ENCODE measurements around the gene SLC46A1.
A peak's percentile ranks its signal among the peaks of the same experiment; 100 is the strongest.

Gene SLC46A1

DNA sequence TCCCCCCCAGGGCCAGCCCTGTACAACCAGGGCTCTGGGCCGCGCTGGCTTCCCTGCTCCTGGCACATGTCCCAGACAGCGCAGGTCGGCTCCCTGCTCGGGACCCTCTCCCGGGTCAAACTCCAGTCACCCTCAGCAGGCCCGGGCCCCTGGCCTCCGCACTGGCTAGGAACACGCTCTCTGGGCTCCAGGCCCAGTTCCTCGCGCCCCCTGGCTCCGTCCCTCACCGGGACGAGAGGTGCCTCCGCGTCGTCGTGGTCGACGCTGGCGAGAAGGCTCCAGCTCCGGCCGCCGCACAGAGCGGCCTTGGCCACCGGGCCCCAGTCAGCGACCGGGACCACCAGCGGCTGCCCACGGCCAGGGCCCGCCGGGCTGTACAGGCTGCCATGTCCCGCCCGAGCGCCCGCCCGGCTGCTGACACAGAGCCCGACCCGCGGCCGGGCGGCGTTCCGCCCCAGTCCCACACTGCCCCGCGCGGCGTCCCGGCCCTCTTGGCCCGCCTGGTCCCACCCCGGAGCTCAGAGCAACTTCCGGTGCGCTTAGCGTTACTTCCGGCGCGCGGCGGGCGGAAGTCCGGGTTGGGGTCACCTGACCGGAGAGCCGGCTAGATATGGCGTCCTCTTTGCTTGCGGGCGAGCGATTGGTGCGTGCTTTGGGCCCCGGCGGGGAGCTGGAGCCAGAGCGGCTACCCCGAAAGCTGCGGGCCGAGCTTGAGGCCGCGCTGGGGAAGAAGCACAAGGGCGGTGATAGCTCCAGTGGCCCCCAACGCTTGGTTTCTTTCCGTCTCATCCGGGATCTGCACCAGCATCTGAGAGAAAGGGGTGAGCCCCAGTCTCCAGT lies 48.7 kb downstream of the SLC46A1 start, which contains the start of gene POLDIP2:
Gene POLDIP2, minus strand, starts transcription at position 467 of the 840 bp plus-strand sequence. Its CDS starts 79 bp downstream, at position 388.
- peak; percentile 92 for DNase-seq (ENCODE audit: low read depth)

GRCh38 chr17:28350271-28350670 lies 55.7 kb downstream of the SLC46A1 start:
- no peak for DNase-seq (ENCODE audit: low read depth)

DNA sequence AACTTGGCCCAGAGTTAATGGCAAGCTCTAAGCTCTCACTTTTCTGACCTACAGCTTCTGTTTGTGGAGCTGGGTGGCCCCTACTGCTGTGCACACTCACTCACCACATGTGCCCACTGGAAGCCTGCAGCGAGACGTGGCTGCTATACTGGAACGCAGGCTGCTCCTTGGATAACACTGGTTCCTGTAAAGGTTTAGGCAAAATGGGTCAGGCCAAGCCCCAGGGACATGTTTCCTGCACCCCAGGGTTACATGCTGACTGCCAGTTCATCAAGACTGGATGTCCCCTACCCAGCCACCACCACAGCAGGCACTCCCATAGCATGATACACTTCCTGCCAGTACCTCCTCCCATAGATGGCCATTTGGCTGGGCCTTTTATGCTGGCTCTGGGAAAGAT lies 57.0 kb downstream of the SLC46A1 start:
- no peak for DNase-seq (ENCODE audit: low read depth)

GRCh38 chr17:28347261-28347891 lies 58.6 kb downstream of the SLC46A1 start:
- no peak for DNase-seq (ENCODE audit: low read depth)

- no peak for DNase-seq (ENCODE audit: low read depth)
Observed at GRCh38 chr17:28346746-28347246, 59.2 kb downstream of the SLC46A1 start.

GRCh38 chr17:28346199-28346580 lies 59.8 kb downstream of the SLC46A1 start:
- DNase-seq (ENCODE audit: low read depth): no peak

DNA sequence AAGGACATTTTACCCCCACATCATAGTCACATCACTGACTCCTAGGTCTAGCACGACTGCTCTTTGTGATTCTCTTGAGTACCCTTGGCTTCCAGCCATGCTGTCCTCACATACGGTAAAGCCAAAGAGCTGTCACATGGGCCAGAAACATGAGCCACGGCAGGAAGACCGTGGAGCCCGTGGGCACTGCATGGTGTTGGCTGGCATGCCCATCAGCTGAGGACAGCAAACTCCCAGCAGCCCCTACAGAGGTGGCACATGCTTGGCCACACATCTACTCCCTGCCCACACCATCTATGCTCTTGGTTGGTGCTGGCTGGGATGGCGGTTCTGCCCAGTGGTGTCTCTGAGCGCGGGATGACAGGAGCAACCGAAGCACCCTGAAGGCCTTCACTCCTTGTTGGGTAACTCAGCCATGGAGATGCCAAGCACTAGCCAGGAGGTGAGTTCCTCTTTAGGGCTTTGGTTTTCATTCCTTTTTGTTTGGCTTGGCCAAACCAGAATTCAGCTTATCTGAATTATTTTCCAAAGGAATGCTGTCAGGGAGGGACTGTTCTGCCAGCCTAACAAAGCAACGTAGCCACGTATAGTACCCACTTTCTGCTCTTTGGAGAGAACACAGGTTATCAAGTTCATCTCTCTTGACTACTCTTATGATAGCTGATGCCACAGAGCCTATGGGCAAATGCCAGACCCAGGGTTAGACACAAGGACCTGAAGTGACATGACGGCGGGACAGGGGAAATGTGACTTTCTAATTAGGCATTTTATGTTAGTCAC lies 60.4 kb downstream of the SLC46A1 start:
- DNase-seq (ENCODE audit: low read depth): no peak

Data from T follicular helper cell (primary cell).